Endothelial cell of umbilical vein (primary cell): ENCODE results near the gene ANKRD33. TPM values are rescaled to one million over a fixed set of nuclear protein-coding genes. Genes with fewer than 3 reads are reported as not detected.

Experiments used
- BruUV-seq: library from RNA; stranded (reverse); fragments of 400-500 nt; replicated peaks from 2 replicates; lab custom pipeline; 2021; lab: Mats Ljungman, UMichigan
- CTCF ChIA-PET: fragments of 300-600, 350-600 bp; sonication (Branson Sonifier 250); formaldehyde crosslinking; loops from one replicate; lab custom pipeline; 2021; ENCODE audit warnings: antibody characterized with exemption, inconsistent platforms; lab: Charles Lee
- POLR2A ChIA-PET: fragments of 300-600, 350-600 bp; sonication (Branson Sonifier 250); formaldehyde crosslinking; loops from one replicate; lab custom pipeline; 2021; ENCODE audit warnings: antibody characterized with exemption, inconsistent platforms; lab: Charles Lee
- DNase-seq: peaks from one replicate; pipeline ENCODE4 v3.0.0-alpha.2; 2011; ENCODE audit warnings: low read depth, low spot score
- FAIRE-seq: peaks from 2 replicates; lab custom pipeline; 2011; peaks lifted over from hg19 to GRCh38; lab: Jason Lieb, UNC
- H2AFZ ChIP-seq: 2 replicates; pipeline ENCODE4 v1.6.0; 2012; ENCODE audit warnings: low read depth, low read length, control low read depth, inconsistent platforms
- H3K27ac ChIP-seq: 2 replicates; pipeline ENCODE4 v1.5.1; 2011; ENCODE audit warnings: low read depth, mild to moderate bottlenecking, control low read depth, low read length, moderate library complexity; ENCODE audit not compliant: insufficient read depth
- H3K27me3 ChIP-seq, 2 experiments: 2 replicates each; pipeline versions ENCODE4 v1.6.0 to v1.6.1; 2011; ENCODE audit warnings: low read length in 2 of 2, mixed read lengths in 1 of 2; ENCODE audit not compliant: control insufficient read depth in 2 of 2, insufficient read depth in 2 of 2
- H3K36me3 ChIP-seq, 2 experiments: 2 replicates in 1 of 2; 3 replicates in 1 of 2; pipeline ENCODE4 v1.5.1; 2011; ENCODE audit warnings: low read length in 2 of 2, mild to moderate bottlenecking in 1 of 2, moderate library complexity in 1 of 2; ENCODE audit not compliant: control insufficient read depth in 2 of 2, insufficient read depth in 2 of 2; ENCODE audit errors: extremely low read depth in 1 of 2
- H3K4me1 ChIP-seq: 3 replicates; pipeline ENCODE4 v1.5.1; 2011; ENCODE audit warnings: mild to moderate bottlenecking, low read length; ENCODE audit not compliant: control insufficient read depth, insufficient read depth; ENCODE audit errors: extremely low read depth
- H3K4me2 ChIP-seq: 2 replicates; pipeline ENCODE4 v1.6.1; 2011; ENCODE audit warnings: low read length, control low read depth, mixed read lengths; ENCODE audit not compliant: insufficient read depth
- H3K4me3 ChIP-seq, 3 experiments: fragments of 200-600 bp in 1 of 3; sonication (generic), shearing (Covaris generic) in 1 of 3; replicated peaks in 1 of 3; 2 replicates each; pipeline ENCODE4 v1.5.1; 2011 to 2016; ENCODE audit warnings: control low read depth in 3 of 3, low read length in 3 of 3, mild to moderate bottlenecking in 2 of 3, inconsistent platforms in 1 of 3, low read depth in 1 of 3, moderate library complexity in 1 of 3; ENCODE audit not compliant: insufficient read depth in 1 of 3
- H3K79me2 ChIP-seq: 2 replicates; pipeline ENCODE4 v1.6.0; 2012; ENCODE audit warnings: low read length, inconsistent platforms; ENCODE audit not compliant: control insufficient read depth, insufficient read depth
- H3K9ac ChIP-seq: replicated peaks from 2 replicates; pipeline ENCODE3; 2011; ENCODE audit warnings: low read length, control low read depth; ENCODE audit not compliant: insufficient read depth; ENCODE audit errors: extremely low read depth
- H3K9me1 ChIP-seq: replicated peaks from 3 replicates; pipeline ENCODE4 v1.6.0; 2011; ENCODE audit warnings: mild to moderate bottlenecking, low read length; ENCODE audit not compliant: control insufficient read depth, insufficient read depth; ENCODE audit errors: extremely low read depth
- H3K9me3 ChIP-seq: replicated peaks from 2 replicates; pipeline ENCODE4 v1.5.1; 2012; ENCODE audit warnings: low read length, inconsistent platforms; ENCODE audit not compliant: control insufficient read depth, insufficient read depth
- H4K20me1 ChIP-seq: replicated peaks from 2 replicates; pipeline ENCODE3; 2011; ENCODE audit warnings: mild to moderate bottlenecking, low read length; ENCODE audit not compliant: control insufficient read depth, insufficient read depth; ENCODE audit errors: extremely low read depth
- CTCF ChIP-seq, 2 donors: IDR thresholded peaks; 1 replicate in 1 of 2; 2 replicates in 1 of 2; pipeline ENCODE4 v1.5.1; 2011; ENCODE audit warnings: low read length in 2 of 2, mild to moderate bottlenecking in 2 of 2, moderate library complexity in 2 of 2, control low read depth in 1 of 2, inconsistent platforms in 1 of 2, low read depth in 1 of 2; ENCODE audit not compliant: insufficient read depth in 1 of 2; ENCODE audit errors: extremely low read depth in 1 of 2
- EZH2 ChIP-seq: IDR thresholded peaks from 2 replicates; pipeline ENCODE4 v1.6.1; 2012; ENCODE audit warnings: borderline replicate concordance, low read depth, mild to moderate bottlenecking, moderate library complexity, low read length, inconsistent platforms; ENCODE audit not compliant: severe bottlenecking
- FOS ChIP-seq: IDR thresholded peaks from 2 replicates; pipeline ENCODE4 v1.6.1; 2011; ENCODE audit warnings: mild to moderate bottlenecking, low read length, moderate library complexity, borderline replicate concordance; ENCODE audit not compliant: insufficient read depth
- GATA2 ChIP-seq: IDR thresholded peaks from 2 replicates; pipeline ENCODE4 v1.7.0; 2011; ENCODE audit warnings: low read depth, mild to moderate bottlenecking, moderate library complexity, mixed read lengths, low read length; ENCODE audit not compliant: insufficient read length, insufficient read depth
- JUN ChIP-seq: IDR thresholded peaks from 2 replicates; pipeline ENCODE4 v1.6.1; 2011; ENCODE audit warnings: borderline replicate concordance, low read depth; ENCODE audit not compliant: insufficient read length, insufficient read depth
- MAX ChIP-seq: IDR thresholded peaks from 2 replicates; pipeline ENCODE4 v1.6.1; 2011; ENCODE audit not compliant: insufficient read depth, insufficient read length
- MYC ChIP-seq: IDR thresholded peaks from one replicate; pipeline ENCODE4 v1.6.1; 2011; ENCODE audit warnings: mild to moderate bottlenecking, low read depth, low read length
- POLR2A ChIP-seq: IDR thresholded peaks from 2 replicates; pipeline ENCODE4 v1.6.1; 2012; ENCODE audit warnings: low read depth, mild to moderate bottlenecking, control low read depth, low read length
- POLR2AphosphoS5 ChIP-seq: IDR thresholded peaks from 2 replicates; pipeline ENCODE4 v1.6.1; 2012; ENCODE audit warnings: low read depth, mild to moderate bottlenecking, control low read depth, low read length, moderate library complexity; ENCODE audit not compliant: insufficient read depth
- dilution Hi-C: fragments of 300-500 bp; cut with MboI; formaldehyde crosslinking; loops from one replicate; pipeline ENCODE4 v1.15.0; 2019; ENCODE audit warnings: low sequenced_read_pairs; ENCODE audit not compliant: extremely low pct_ligation_motif_present
- intact Hi-C: fragments of 100-400 bp; cut with micrococcal nuclease; formaldehyde crosslinking; loops from one replicate; pipeline ENCODE4 v1.10.0; 2022
- polyA plus RNA-seq, 4 experiments: library from polyadenylated mRNA; depleted of rRNA in 3 of 4; stranded (reverse) in 3 of 4; unstranded in 1 of 4; fragments of >200 nt; gene quantifications; 2 replicates each; pipeline versions ENCODE4 v1.2.1 to v1.2.3, GENCODE V29; 2011 to 2012; ENCODE audit warnings: missing spikeins in 1 of 4
- total RNA-seq: library from RNA; stranded (reverse); gene quantifications from 2 replicates; pipeline ENCODE4 v1.2.3, GENCODE V29; 2021

Gene ANKRD33
- total and polyA plus RNA-seq, 2 donors (not counting 3 experiments of a cell fraction or from before 2014, with no cell fraction given): 0.80 to 1.2 TPM

- DNase-seq (no peak), FAIRE-seq (no peak)
- no peaks in the 10 kb centered on the region for H3K9me3 ChIP-seq
- no peaks in the 10 kb centered on the region for H3K9me1 ChIP-seq
- POLR2A ChIA-PET: no interaction called here
- TF ChIP-seq JUN: no peak
- TF ChIP-seq EZH2: no peak
- no TSS peak for BruUV-seq
- H3K4me1 ChIP-seq: peaks cover 69% of the 10 kb centered on the region
- no peaks in the 10 kb centered on the region for H3K27me3 ChIP-seq
- H3K4me2 ChIP-seq: no peak overlapping the region
- intact Hi-C loops (no loop called here), dilution Hi-C loops (no loop called here)
- peak overlapping the region; percentile 95 for H3K27ac ChIP-seq
- H4K20me1 ChIP-seq: no peaks in the 10 kb centered on the region
- H2AFZ ChIP-seq: no peak overlapping the region
- H3K9ac ChIP-seq: no peak overlapping the region
- CTCF ChIA-PET: interaction anchor here (1.3 to 10.5 kb wide), 3 partner anchors 9 to 71 kb away, joined by 4 to 393 read pairs (median 286); partner anchors contain the start of gene ACVRL1
- H3K4me3 ChIP-seq: no peak overlapping the region
- no peaks in the 10 kb centered on the region for H3K36me3 ChIP-seq
- H3K79me2 ChIP-seq: no peaks in the 10 kb centered on the region
These were observed 12.5 kb downstream of the ANKRD33 start for GRCh38 chr12:51900323-51900889.

GRCh38 chr12:51901121-51901817, 13.4 kb downstream of the ANKRD33 start:
- dilution Hi-C loops: no loop called here
- TF ChIP-seq MYC: no peak
- TF ChIP-seq JUN: no peak
- TF ChIP-seq POLR2A: no peak
- TF ChIP-seq FOS: no peak
- TF ChIP-seq CTCF (IDR thresholded peaks at IDR 0.05; ENCODE audit: extremely low read depth in 1 of 2, insufficient read depth in 1 of 2, low read depth in 1 of 2, low read length in 2 of 2): no peak
- TF ChIP-seq POLR2AphosphoS5: no peak
- no peak for TF ChIP-seq EZH2
- no peak for TF ChIP-seq MAX
- TF ChIP-seq GATA2: no peak
- peak overlapping the region; percentile 14 for H3K27ac ChIP-seq
- H3K9ac ChIP-seq: no peak overlapping the region
- H3K79me2 ChIP-seq: no peaks in the 10 kb centered on the region
- ChIA-PET POLR2A (no interaction called here), CTCF (interaction anchor here (1.3 to 10.5 kb wide), 3 partner anchors 8 to 70 kb away, joined by 4 to 393 read pairs (median 286); partner anchors contain the start of gene ACVRL1)
- FAIRE-seq (no peak), DNase-seq (no peak)
- H3K4me3 ChIP-seq: no peak overlapping the region
- no peaks in the 10 kb centered on the region for H3K9me1 ChIP-seq
- no peaks in the 10 kb centered on the region for H4K20me1 ChIP-seq
- H2AFZ ChIP-seq: peak overlapping the region; percentile 10
- no TSS peak for BruUV-seq
- H3K36me3 ChIP-seq: no peaks in the 10 kb centered on the region
- H3K27me3 ChIP-seq: no peaks in the 10 kb centered on the region
- peaks cover 68% of the 10 kb centered on the region for H3K4me1 ChIP-seq
- no peak overlapping the region for H3K4me2 ChIP-seq
- no peaks in the 10 kb centered on the region for H3K9me3 ChIP-seq
- intact Hi-C loops: no loop called here
